ENCODE measurements around the gene PET100.

DNA sequence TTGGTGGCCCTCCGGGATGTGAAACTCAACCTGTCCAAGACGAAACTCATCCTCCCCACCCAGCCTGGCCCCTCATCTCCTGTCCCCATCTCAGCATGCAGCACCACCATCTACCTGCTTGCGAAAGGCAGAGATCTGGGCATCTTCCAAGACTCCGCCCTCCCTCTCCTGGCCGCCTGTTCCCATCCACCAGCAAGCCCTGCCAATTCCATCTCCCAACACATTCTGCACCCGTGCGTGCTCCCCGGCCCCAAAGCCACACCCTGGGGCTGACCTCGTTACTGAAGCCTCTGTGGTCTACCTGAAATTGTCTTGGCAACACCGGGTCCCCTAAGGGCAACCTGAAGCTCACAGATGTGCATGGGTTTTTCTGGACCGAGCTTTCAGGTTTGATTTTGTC, 47.1 kb upstream of the PET100 start:
- TF ChIP-seq, protein P1, sequence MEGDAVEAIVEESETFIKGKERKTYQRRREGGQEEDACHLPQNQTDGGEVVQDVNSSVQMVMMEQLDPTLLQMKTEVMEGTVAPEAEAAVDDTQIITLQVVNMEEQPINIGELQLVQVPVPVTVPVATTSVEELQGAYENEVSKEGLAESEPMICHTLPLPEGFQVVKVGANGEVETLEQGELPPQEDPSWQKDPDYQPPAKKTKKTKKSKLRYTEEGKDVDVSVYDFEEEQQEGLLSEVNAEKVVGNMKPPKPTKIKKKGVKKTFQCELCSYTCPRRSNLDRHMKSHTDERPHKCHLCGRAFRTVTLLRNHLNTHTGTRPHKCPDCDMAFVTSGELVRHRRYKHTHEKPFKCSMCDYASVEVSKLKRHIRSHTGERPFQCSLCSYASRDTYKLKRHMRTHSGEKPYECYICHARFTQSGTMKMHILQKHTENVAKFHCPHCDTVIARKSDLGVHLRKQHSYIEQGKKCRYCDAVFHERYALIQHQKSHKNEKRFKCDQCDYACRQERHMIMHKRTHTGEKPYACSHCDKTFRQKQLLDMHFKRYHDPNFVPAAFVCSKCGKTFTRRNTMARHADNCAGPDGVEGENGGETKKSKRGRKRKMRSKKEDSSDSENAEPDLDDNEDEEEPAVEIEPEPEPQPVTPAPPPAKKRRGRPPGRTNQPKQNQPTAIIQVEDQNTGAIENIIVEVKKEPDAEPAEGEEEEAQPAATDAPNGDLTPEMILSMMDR (IDR thresholded peaks at IDR 0.05 in 4 of 5, conservative IDR thresholded peaks at IDR 0.05 in 1 of 5): no peak
- TF ChIP-seq POLR2A (IDR thresholded peaks at IDR 0.05): no peak

Data from gastrocnemius medialis (tissue), 4 donors.